K562 (cell line): Measurements from ENCODE around the gene CSNK1G1. TPM values are rescaled to one million over a fixed set of nuclear protein-coding genes. Genes with fewer than 3 reads are reported as not detected.

Source experiments
- BCLAF1 ChIP-seq, 2 experiments: fragments of 450-650 bp in 1 of 2; IDR thresholded peaks; 2 replicates each; pipeline ENCODE4 v1.6.1; 2011 to 2017; ENCODE audit warnings: low read depth in 2 of 2, antibody characterized with exemption in 1 of 2, borderline replicate concordance in 1 of 2, low read length in 1 of 2, mild to moderate bottlenecking in 1 of 2, mixed read lengths in 1 of 2; ENCODE audit not compliant: control insufficient read depth in 1 of 2
- BMI1 ChIP-seq: fragments of 150-350 bp; IDR thresholded peaks from 2 replicates; pipeline ENCODE4 v1.6.1; 2014; ENCODE audit warnings: low read length
- BRCA1 ChIP-seq, 2 experiments: fragments of 450-650 bp in 1 of 2; sonication (generic) in 1 of 2; formaldehyde crosslinking in 1 of 2; IDR thresholded peaks; 2 replicates each; pipeline versions ENCODE4 v1.5.0 to v1.6.1; 2017 to 2020; ENCODE audit warnings: mild to moderate bottlenecking in 1 of 2, missing genetic modification reagents in 1 of 2
- C11orf30 ChIP-seq: fragments of 450-650 bp; IDR thresholded peaks from 2 replicates; pipeline ENCODE4 v1.6.1; 2016; ENCODE audit warnings: low read depth, mild to moderate bottlenecking
- ETV1 ChIP-seq: fragments of 450-650 bp; conservative IDR thresholded peaks from 2 replicates; pipeline ENCODE4 v1.6.1; 2016; ENCODE audit warnings: missing genetic modification characterization, control low read depth, low read depth, missing compliant biosample characterization
- ETV6 ChIP-seq, 3 experiments: fragments of 150-350 bp in 1 of 3; sonication (generic) in 1 of 3; formaldehyde crosslinking in 1 of 3; IDR thresholded peaks; 2 replicates each; pipeline versions ENCODE4 v1.6.1 to v1.8.0; 2014 to 2022; ENCODE audit warnings: borderline replicate concordance in 2 of 3, low read depth in 2 of 3, antibody characterized with exemption in 1 of 3, low read length in 1 of 3, mild to moderate bottlenecking in 1 of 3, missing genetic modification reagents in 1 of 3
- MAFF ChIP-seq: IDR thresholded peaks from 2 replicates; pipeline ENCODE4 v1.6.1; 2012; ENCODE audit warnings: low read length, improper control_type of control experiment
- ZNF146 ChIP-seq: IDR thresholded peaks from one replicate; pipeline ENCODE4 v1.6.1; 2018; ENCODE audit warnings: missing compliant biosample characterization; ENCODE audit not compliant: unreplicated experiment
- ZNF407 ChIP-seq: fragments of 450-650 bp; IDR thresholded peaks from 2 replicates; pipeline ENCODE4 v1.6.1; 2016; ENCODE audit warnings: low read depth
- ZNF518B ChIP-seq: fragments of 250-450 bp; sonication (Bioruptor Pico); IDR thresholded peaks from 2 replicates; pipeline ENCODE4 v1.5.0; 2021; ENCODE audit warnings: mild to moderate bottlenecking, moderate library complexity
- polyA plus RNA-seq, 8 experiments: library from polyadenylated mRNA; depleted of rRNA in 4 of 8; stranded (reverse) in 5 of 8; unstranded in 3 of 8; fragments of >200 nt; fragmentation: Nextera tagmentation in 2 of 8; fragmentation: Illumina TruSeq in 1 of 8; extraction: Ambion mirVana in 2 of 8; extraction: Trizol in 1 of 8; gene quantifications; 2 replicates each; pipeline versions ENCODE4 v1.2.1 to v1.2.3, GENCODE V29; 2011 to 2014; ENCODE audit warnings: inconsistent platforms in 1 of 8, missing spikeins in 1 of 8
- total RNA-seq, 7 experiments: library from RNA; depleted of rRNA in 6 of 7; stranded (reverse); fragments of >200 nt in 6 of 7; fragmentation: Illumina TruSeq in 2 of 7; extraction: Trizol in 2 of 7; gene quantifications; 2 replicates each; pipeline versions ENCODE4 v1.2.1 to v1.2.3, GENCODE V29; 2011 to 2021; ENCODE audit warnings: low replicate concordance in 1 of 7

CSNK1G1 gene
- total and polyA plus RNA-seq, 9 of the 15 experiments (the other 6 are each of a cell fraction or from before 2014, with no cell fraction given) = 4.5 to 18.5 (median 9.5) TPM

GRCh38 chr15:64285150-64285549 lies 70.8 kb downstream of the CSNK1G1 start (continued):
- TF ChIP-seq ZNF407 = no peak
- TF ChIP-seq MAFF = peak; percentile 86
- TF ChIP-seq BRCA1 (IDR thresholded peaks at IDR 0.05) = no peak
- no peak for TF ChIP-seq BRCA1 (CRISPR knock-in tag; IDR thresholded peaks at IDR 0.05)
- no peak for TF ChIP-seq ETV1 (tag)
- TF ChIP-seq C11orf30 = peak; percentile 87
- no peak for TF ChIP-seq ZNF518B (CRISPR knock-in tag)
- no peak for TF ChIP-seq BCLAF1 (IDR thresholded peaks at IDR 0.05; ENCODE audit: borderline replicate concordance in 1 of 2, control insufficient read depth in 1 of 2, low read depth in 2 of 2, low read length in 1 of 2)
- TF ChIP-seq ETV6 (IDR thresholded peaks at IDR 0.05; ENCODE audit: borderline replicate concordance in 1 of 2, low read depth in 2 of 2, low read length in 1 of 2) = no peak
- TF ChIP-seq ETV6 (CRISPR knock-in tag; IDR thresholded peaks at IDR 0.05; ENCODE audit: borderline replicate concordance) = no peak
- no peak for TF ChIP-seq BMI1
- TF ChIP-seq ZNF146 (CRISPR knock-in tag) = no peak
- TF ChIP-seq, all 486 proteins: peak for 5
